Muscle layer of colon (tissue), 2 donors: ENCODE data around the gene KCNQ1OT1.

Experiments used
- H3K27ac ChIP-seq: one replicate; pipeline ENCODE4 v1.7.0; 2013; ENCODE audit warnings: low read depth, mild to moderate bottlenecking, low read length, moderate library complexity
- H3K27me3 ChIP-seq, 2 donors: one replicate each; pipeline ENCODE4 v1.7.0; 2013; ENCODE audit warnings: low read length in 2 of 2, mild to moderate bottlenecking in 2 of 2; ENCODE audit not compliant: insufficient read depth in 2 of 2, control insufficient read depth in 1 of 2
- H3K36me3 ChIP-seq: one replicate; pipeline ENCODE4 v1.7.0; 2013; ENCODE audit warnings: mild to moderate bottlenecking, low read length; ENCODE audit not compliant: insufficient read depth
- H3K4me1 ChIP-seq: one replicate; pipeline ENCODE4 v1.7.0; 2013; ENCODE audit warnings: mild to moderate bottlenecking, low read length; ENCODE audit not compliant: insufficient read depth
- H3K4me3 ChIP-seq, 2 donors: one replicate each; pipeline ENCODE4 v1.7.0; 2013; ENCODE audit warnings: low read length in 2 of 2, low read depth in 1 of 2, mild to moderate bottlenecking in 1 of 2, moderate library complexity in 1 of 2
- H3K9ac ChIP-seq: one replicate; pipeline ENCODE4 v1.7.0; 2013; ENCODE audit warnings: low read length
- H3K9me3 ChIP-seq: one replicate; pipeline ENCODE4 v1.7.0; 2013; ENCODE audit warnings: mild to moderate bottlenecking, low read length
- donor health status: abdominal sarcoma.
- donor health status: Adenocarcinoma of cecum.

The KCNQ1OT1 gene

DNA sequence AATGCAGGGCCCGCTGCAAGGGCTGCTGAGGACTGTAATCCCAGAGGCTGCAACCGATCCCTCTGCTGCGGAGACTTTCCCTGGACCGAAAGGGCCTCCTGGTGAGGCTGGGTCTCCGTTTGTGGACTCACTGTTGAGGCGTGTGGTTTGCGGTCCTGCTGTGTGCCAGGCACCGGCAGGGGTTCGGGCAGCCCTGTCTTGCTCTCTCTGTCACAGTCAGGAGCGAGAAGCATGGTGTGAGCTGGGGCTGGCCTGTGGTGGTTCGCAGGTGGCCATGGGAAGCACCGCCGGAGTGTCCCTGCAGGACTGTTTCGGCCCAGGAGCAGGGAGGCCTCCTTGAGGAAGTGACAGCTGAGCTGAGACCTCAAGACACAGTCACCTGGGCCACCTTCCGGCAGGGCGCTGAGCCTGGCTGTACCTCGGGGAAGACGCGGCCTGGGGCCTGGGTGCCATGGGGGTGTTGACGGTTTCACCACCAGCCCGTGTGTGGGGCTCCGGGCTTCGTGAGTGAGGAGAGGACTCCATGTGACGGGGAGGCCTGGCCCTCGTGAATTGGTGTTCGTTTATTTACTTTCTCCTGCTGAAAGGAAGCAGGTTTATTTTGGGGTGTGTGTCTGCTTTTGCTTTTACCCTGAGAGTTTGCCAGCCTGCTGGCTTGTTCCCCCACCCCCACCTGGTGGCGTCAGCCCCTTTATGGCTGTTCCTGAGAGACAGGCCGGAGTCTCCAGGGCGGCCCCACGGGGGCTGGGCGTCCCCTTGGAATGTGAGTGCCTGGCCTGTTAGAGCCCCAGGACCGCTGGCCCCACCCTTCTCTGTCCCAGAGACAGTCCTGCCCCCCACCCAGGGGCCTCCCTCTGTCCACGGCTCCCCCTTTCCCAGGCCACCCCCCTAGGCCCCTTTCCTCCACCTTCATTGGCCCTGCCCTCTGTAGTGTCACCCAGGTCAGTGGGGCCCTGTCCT lies 122.5 kb downstream of the KCNQ1OT1 start:
- Histone ChIP-seq H3K9me3 (no peaks in the 10 kb centered on the region), H3K27me3 (no peaks in the 10 kb centered on the region), H3K4me1 (no peaks in the 10 kb centered on the region), H3K27ac (no peak overlapping the region), H3K36me3 (no peaks in the 10 kb centered on the region), H3K4me3 (no peak overlapping the region), H3K9ac (no peak overlapping the region)

DNA sequence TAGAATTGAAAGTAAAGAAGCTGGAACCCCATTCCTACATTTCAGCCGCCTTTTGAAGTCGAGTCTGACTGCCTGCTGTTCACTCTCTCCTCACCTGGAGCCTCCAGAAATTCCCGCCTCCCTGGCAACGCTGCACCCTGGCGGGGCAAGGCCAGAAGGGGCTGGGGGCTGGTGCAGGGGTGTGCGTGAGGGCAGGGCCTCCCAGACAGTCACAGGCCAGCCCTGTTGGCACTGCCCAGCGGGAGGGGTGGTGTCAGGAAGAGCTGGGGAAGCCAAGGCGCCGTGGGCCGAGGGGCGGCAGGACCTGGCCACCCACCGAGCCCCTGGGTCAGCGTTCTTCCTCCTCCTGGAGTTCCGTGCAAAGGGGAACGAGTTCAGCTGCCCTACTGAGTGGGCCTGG lies 123.2 kb downstream of the KCNQ1OT1 start:
- no peaks in the 10 kb centered on the region for H3K27me3 ChIP-seq
- no peak overlapping the region for H3K4me3 ChIP-seq
- no peaks in the 10 kb centered on the region for H3K9me3 ChIP-seq
- H3K27ac ChIP-seq: no peak overlapping the region
- no peak overlapping the region for H3K9ac ChIP-seq
- no peaks in the 10 kb centered on the region for H3K36me3 ChIP-seq
- no peaks in the 10 kb centered on the region for H3K4me1 ChIP-seq

DNA sequence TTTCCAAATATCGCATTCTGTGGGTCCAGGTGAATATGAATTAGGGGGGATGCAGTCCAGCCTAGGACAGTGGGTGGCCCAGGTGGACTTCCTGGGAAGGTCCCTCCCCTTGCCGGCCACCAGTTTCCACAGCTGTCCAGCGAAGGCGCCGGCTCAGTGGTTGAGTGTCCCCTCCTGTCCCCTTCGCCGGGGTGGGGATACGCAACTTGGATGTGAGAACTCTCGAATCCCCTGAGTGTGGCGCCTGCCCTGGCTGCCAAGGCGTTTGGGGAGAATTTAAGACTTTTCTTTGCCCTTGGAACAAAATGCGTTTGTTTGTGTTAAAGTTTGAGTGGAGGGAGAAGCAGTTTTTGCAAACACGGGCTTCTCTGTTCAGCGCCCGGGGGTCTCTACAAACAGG lies 123.7 kb downstream of the KCNQ1OT1 start:
- no peak overlapping the region for H3K9ac ChIP-seq
- H3K27me3 ChIP-seq: no peaks in the 10 kb centered on the region
- no peak overlapping the region for H3K27ac ChIP-seq
- no peaks in the 10 kb centered on the region for H3K36me3 ChIP-seq
- H3K4me3 ChIP-seq: no peak overlapping the region
- no peaks in the 10 kb centered on the region for H3K9me3 ChIP-seq
- no peaks in the 10 kb centered on the region for H3K4me1 ChIP-seq

DNA sequence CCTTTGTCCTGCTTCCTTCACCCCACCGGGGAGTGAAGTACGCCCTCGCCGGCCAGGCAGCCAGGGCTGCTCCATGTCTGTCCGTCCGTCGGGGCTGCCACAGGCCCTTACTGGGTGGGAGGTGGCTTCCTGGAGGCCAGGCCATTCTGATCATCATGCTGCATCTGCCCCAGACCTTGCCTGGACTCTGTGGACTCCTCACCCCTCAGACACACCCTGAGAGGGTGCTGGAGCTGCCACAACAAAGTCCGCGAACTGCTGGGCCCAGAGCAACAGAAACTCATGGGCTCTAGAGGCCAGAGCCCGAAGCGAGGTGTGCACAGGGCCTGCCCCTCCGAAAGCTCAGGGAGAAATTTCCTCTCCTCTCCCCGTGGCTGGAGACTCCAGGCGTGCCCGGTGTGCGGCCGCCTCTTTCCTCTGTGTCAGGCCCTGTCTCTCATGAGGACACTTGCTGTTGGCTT lies 124.2 kb downstream of the KCNQ1OT1 start:
- Histone ChIP-seq H3K36me3 (no peaks in the 10 kb centered on the region), H3K9ac (no peak overlapping the region), H3K4me1 (no peaks in the 10 kb centered on the region), H3K4me3 (no peak overlapping the region), H3K27ac (no peak overlapping the region), H3K27me3 (no peaks in the 10 kb centered on the region), H3K9me3 (no peaks in the 10 kb centered on the region)

DNA sequence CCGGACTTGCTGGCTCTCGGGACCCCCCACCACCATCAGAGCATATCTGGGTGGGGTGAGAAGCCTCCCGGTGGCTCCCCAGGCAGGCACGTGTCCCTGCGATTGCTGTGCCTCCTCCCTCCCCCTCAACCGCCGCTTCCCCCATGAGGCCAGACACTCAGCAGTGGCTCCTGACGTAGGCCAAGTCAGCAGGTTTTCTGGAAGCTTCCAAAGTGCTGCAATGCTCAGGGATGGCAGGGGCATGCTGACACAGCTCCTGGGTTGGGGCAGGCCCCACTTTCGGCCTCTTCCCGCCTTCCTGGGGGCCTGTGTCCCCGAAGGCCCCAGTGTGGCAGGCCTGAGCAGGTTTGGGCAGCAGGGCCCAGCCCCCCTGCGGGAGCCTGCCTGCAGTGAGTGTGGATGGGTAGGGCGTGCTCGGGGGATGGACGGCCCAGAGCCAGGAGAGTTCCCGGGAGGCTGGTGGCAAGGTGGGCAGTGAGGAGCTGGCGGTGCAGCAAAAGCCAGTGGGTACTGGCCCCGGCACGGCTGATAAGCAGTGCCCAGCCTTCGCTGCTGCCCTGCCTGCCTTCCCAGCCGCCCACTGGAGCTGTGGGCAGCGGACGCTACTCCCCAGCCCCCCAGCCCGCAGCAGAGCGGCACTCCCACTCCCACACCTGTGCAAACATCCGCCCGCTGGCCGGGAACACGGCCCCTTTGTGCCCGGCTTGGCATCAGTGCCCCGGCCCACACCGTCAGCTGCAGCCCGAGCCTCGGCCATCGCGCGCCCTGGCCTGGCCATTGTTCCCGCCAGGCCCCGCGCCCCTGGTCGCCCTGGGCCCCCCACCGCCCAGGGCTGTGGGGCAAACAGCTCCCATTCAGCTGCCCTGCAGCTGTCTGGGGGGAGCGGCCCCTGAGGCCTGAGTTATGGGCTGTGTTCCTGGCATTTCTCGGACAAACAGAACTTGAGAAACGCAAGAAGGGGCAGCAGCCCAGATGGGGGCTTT lies 125.0 kb downstream of the KCNQ1OT1 start:
- Histone ChIP-seq H3K9ac (no peak overlapping the region), H3K27ac (no peak overlapping the region), H3K9me3 (no peaks in the 10 kb centered on the region), H3K4me3 (no peak overlapping the region), H3K36me3 (no peaks in the 10 kb centered on the region), H3K27me3 (no peaks in the 10 kb centered on the region), H3K4me1 (no peaks in the 10 kb centered on the region)

DNA sequence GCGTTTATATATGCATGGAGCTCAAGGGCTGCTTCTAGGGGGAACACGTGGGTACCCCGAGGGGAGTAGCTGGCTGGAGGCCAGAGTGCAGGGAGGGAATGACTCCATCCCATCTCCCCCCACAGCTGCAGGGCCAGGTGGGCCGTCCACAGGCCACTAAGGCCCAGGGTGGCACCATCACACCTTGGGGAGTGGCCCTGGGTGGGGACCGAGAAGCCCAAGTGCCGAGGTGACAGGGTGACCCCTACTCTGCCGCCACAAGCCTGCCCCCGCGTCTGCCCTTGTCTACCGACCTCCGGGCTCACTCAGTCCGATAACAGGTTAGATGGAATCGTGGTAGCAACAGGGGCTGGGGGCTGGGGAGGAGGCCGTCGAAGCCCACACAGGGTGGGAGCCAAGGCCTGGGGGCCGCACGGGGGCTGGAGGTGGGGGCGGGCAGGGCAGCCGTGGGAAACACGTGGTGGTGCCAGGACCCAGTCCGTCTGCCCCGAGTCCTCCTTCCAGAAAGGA lies 125.7 kb downstream of the KCNQ1OT1 start:
- Histone ChIP-seq H3K9me3 (no peaks in the 10 kb centered on the region), H3K36me3 (no peaks in the 10 kb centered on the region), H3K27ac (no peak overlapping the region)

DNA sequence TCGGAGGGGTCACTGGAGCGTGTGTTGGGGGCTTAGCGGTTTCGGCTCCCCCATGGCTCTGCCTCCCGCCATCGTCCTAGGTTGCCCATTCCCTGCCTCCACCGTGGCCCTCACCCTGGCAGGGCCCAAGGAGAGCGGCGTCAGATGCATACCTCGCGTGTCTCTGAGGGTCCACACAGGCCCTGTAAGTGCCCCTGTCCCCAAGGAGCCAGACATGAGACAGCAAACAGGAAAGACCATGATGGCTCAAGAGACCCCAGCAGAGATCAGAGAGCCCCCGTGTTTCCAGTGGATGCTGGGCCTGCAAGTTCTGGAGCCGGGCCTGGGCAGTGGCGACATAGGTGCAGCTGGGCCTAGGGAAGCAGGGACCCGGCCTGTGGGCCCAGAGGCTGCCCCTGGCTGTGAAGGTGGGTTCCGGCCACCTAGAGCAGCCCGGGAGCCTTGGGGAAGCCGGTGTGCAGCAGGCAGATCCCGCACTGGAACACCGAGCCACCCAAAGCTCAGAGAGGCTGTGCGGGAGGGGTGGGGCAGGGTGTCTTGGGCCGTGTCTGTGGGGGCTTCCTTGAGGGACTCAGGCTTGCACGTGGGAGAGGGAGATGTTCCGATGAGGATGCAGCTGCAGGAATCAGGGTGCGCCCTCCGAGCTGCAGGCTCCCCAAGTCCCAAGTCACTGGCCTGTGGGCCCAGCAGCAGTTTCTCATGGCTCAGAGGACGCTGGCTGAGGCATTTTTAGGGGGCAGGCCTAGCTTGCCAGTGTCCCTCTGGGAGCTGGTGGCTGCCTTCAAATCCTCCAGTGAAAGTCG lies 126.4 kb downstream of the KCNQ1OT1 start:
- Histone ChIP-seq H3K27me3 (no peaks in the 10 kb centered on the region), H3K9ac (no peak overlapping the region), H3K9me3 (no peaks in the 10 kb centered on the region), H3K27ac (no peak overlapping the region), H3K4me1 (no peaks in the 10 kb centered on the region), H3K36me3 (no peaks in the 10 kb centered on the region), H3K4me3 (no peak overlapping the region)

More for the DNA sequence above, 125.7 kb downstream of the KCNQ1OT1 start:
- no peaks in the 10 kb centered on the region for H3K27me3 ChIP-seq
- no peaks in the 10 kb centered on the region for H3K4me1 ChIP-seq
- no peak overlapping the region for H3K9ac ChIP-seq
- H3K4me3 ChIP-seq: no peak overlapping the region

DNA sequence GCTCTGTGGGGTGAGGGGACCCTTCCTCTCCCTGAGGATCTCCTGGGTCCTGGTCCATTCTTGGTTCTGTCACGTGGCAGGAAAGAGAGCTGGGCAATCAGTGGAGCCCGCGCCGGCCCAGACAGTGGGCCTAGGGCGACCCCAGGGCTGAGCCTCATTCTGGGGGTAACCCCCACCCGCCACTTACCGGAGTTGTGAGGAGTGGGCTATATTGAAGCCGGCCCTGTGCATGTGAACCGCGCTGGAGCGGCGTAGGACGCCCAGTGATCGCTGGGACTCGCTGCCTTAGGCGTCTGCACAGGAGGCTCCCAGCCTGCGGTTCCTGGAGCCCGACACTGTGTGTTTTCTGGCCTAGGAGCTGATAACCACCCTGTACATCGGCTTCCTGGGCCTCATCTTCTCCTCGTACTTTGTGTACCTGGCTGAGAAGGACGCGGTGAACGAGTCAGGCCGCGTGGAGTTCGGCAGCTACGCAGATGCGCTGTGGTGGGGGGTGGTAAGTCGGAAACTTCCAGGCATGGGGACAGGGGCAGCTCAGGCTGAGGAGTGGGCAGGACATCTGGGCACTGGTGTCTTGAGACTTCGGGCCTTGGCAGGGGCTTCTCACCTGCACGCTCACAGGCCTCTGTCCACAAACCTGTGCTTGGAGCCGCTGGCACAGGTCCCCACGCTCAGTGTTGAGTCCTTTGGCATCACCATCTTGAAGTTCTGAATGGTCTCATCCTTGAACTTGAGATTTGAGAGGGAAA lies 127.1 kb downstream of the KCNQ1OT1 start:
- Histone ChIP-seq H3K36me3 (no peaks in the 10 kb centered on the region), H3K27me3 (no peaks in the 10 kb centered on the region), H3K27ac (no peak overlapping the region), H3K4me1 (no peaks in the 10 kb centered on the region), H3K9ac (no peak overlapping the region), H3K9me3 (no peaks in the 10 kb centered on the region), H3K4me3 (no peak overlapping the region)

DNA sequence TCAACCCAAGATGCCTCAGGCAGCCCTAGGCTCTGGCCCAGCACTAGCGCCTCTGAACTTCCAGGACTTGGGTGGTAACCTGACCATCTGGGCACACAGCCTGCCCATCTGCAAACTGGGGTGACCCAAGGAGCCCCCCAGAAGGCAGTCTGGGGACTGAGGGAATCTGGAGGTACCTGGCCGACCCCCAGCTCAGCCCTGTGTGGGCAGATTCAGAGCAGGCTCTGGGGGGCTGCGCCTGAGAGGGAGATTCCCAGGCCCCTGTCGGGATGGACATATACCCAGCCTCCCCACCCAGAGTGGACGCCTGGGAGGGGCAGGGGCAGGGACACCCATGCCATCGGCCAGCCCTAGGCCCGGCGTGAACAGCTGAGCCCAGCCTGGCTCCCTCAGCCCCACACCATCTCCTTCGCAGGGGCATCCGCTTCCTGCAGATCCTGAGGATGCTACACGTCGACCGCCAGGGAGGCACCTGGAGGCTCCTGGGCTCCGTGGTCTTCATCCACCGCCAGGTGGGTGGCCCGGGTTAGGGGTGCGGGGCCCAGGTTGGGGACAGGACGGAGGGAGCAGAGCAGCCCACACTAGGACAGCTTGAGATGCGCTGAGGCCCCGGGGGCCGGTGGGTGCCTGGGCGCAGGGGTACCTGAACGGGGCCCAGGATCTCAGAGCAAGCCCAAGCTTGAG lies 128.1 kb downstream of the KCNQ1OT1 start:
- Histone ChIP-seq H3K27me3 (no peaks in the 10 kb centered on the region), H3K9me3 (no peaks in the 10 kb centered on the region), H3K4me1 (no peaks in the 10 kb centered on the region), H3K4me3 (no peak overlapping the region), H3K36me3 (no peaks in the 10 kb centered on the region), H3K9ac (no peak overlapping the region), H3K27ac (no peak overlapping the region)
